DND-41 (cell line): ENCODE measurements around the gene MTA1.

Source experiments
- ATAC-seq: fragments of 200-7000 bp; cut with Tn5 transposase; 3 replicates; pipeline ENCODE4 v1.9.1; 2021; ENCODE audit warnings: low read depth; ENCODE audit not compliant: insufficient read depth
- DNase-seq: peaks from one replicate; pipeline ENCODE4 v3.0.0-alpha.2; 2020
- H2AFZ ChIP-seq: 2 replicates; pipeline ENCODE4 v1.6.0; 2012; ENCODE audit warnings: low read depth, low read length
- H3K27ac ChIP-seq: 2 replicates; pipeline ENCODE4 v1.5.1; 2012; ENCODE audit warnings: low read length, inconsistent platforms
- H3K27me3 ChIP-seq: fragments of 200-600 bp; sonication (generic); 2 replicates; pipeline ENCODE4 v1.6.0; 2012; ENCODE audit warnings: low read length, mild to moderate bottlenecking, inconsistent platforms; ENCODE audit not compliant: insufficient read depth, poor library complexity
- H3K36me3 ChIP-seq: 2 replicates; pipeline ENCODE4 v1.5.1; 2012; ENCODE audit warnings: low read length, inconsistent platforms; ENCODE audit not compliant: insufficient read depth
- H3K4me1 ChIP-seq: 2 replicates; pipeline ENCODE4 v1.5.1; 2012; ENCODE audit warnings: mild to moderate bottlenecking, low read length; ENCODE audit not compliant: insufficient read depth
- H3K4me2 ChIP-seq: 2 replicates; pipeline ENCODE4 v1.6.0; 2012; ENCODE audit warnings: mild to moderate bottlenecking, moderate library complexity, low read length, inconsistent platforms; ENCODE audit not compliant: insufficient read depth
- H3K4me3 ChIP-seq, 2 experiments: fragments of 200-600 bp in 1 of 2; shearing (Covaris generic) in 1 of 2; 2 replicates each; pipeline ENCODE4 v1.5.1; 2012 to 2016; ENCODE audit warnings: inconsistent platforms in 2 of 2, low read length in 2 of 2, mild to moderate bottlenecking in 2 of 2, low read depth in 1 of 2, moderate library complexity in 1 of 2
- H3K79me2 ChIP-seq: 2 replicates; pipeline ENCODE4 v1.6.0; 2012; ENCODE audit warnings: low read length, inconsistent platforms; ENCODE audit not compliant: insufficient read depth
- H3K9ac ChIP-seq: 2 replicates; pipeline ENCODE4 v1.6.0; 2012; ENCODE audit warnings: low read depth, mild to moderate bottlenecking, inconsistent platforms, low read length, moderate library complexity
- H3K9me3 ChIP-seq: 2 replicates; pipeline ENCODE4 v1.5.1; 2012; ENCODE audit warnings: low read length, moderate library complexity, mild to moderate bottlenecking, inconsistent platforms; ENCODE audit not compliant: insufficient read depth, severe bottlenecking
- H4K20me1 ChIP-seq: 2 replicates; pipeline ENCODE4 v1.6.0; 2012; ENCODE audit warnings: low read length; ENCODE audit not compliant: insufficient read depth
- CTCF ChIP-seq: IDR thresholded peaks from 2 replicates; pipeline ENCODE4 v1.5.1; 2012; ENCODE audit warnings: borderline replicate concordance, low read length, moderate library complexity, mild to moderate bottlenecking; ENCODE audit not compliant: poor library complexity, severe bottlenecking; ENCODE audit errors: extremely low read depth
- EZH2 ChIP-seq: IDR thresholded peaks from 3 replicates; pipeline ENCODE4 v1.6.1; 2012; ENCODE audit warnings: borderline replicate concordance, low read depth, mild to moderate bottlenecking, moderate library complexity, low read length, inconsistent platforms; ENCODE audit not compliant: severe bottlenecking

Gene MTA1

GRCh38 chr14:105472486-105472991, 52.9 kb downstream of the MTA1 start:
- no peak overlapping the region for H2AFZ ChIP-seq
- no peak overlapping the region for H3K4me2 ChIP-seq
- H3K79me2 ChIP-seq, result no peaks in the 10 kb centered on the region
- peaks cover 39% of the 10 kb centered on the region for H4K20me1 ChIP-seq
- no peak overlapping the region for H3K4me3 ChIP-seq
- ATAC-seq (no peak), DNase-seq (no peak)
- H3K9ac ChIP-seq, result no peak overlapping the region
- peaks cover 23% of the 10 kb centered on the region for H3K36me3 ChIP-seq
- no peaks in the 10 kb centered on the region for H3K27me3 ChIP-seq
- no peak overlapping the region for H3K27ac ChIP-seq
- no peaks in the 10 kb centered on the region for H3K9me3 ChIP-seq
- TF ChIP-seq CTCF (no peak), EZH2 (no peak)
- H3K4me1 ChIP-seq, result peaks cover 19% of the 10 kb centered on the region

DNA sequence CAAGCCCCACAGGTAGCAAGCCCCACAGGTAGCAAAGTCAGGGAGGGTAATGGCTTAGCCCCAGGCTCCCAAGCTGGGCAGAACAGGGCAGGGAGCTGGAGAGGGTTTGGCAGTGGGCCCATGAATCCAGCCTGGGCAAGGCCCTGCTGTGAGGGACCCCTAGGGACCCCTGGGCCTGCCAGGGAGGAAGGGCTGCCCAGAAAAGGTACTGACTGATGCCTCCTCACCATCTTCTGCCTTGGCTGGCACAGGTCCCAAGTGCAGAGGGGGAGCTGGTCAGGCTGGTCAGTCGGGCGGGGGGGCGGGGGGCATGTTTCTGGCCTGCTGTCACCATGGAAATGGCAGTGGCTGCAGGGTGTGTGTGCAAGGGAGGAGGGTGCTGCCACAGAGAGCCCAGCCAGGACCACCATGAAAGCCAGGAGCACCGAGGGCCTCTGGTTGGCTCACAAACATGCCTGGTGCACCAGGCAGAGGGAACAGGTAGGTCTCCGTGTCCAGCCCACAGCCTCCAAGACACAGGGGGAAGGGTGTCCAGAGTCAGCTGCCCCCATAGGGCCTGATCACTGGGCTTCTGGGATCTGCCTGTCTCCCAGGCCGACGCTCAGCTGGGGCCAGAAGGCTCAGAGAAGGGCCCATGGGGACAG, 53.5 kb downstream of the MTA1 start:
- H2AFZ ChIP-seq, result no peak overlapping the region
- H3K4me3 ChIP-seq, result no peak overlapping the region
- H3K4me2 ChIP-seq, result peak overlapping the region; percentile 80
- H3K79me2 ChIP-seq, result no peaks in the 10 kb centered on the region
- DNase-seq, result no peak
- H3K4me1 ChIP-seq, result peaks cover 19% of the 10 kb centered on the region
- H4K20me1 ChIP-seq, result peaks cover 36% of the 10 kb centered on the region
- no peak for TF ChIP-seq CTCF
- TF ChIP-seq EZH2, result no peak
- H3K27me3 ChIP-seq, result peaks cover 5% of the 10 kb centered on the region
- no peak overlapping the region for H3K9ac ChIP-seq
- peaks cover 16% of the 10 kb centered on the region for H3K36me3 ChIP-seq
- ATAC-seq, result no peak
- H3K9me3 ChIP-seq, result no peaks in the 10 kb centered on the region
- H3K27ac ChIP-seq, result no peak overlapping the region

- no peak overlapping the region for H3K27ac ChIP-seq
- H3K9ac ChIP-seq, result peak overlapping the region; percentile 34; the same call in 1 of the 2 replicates
- no peaks in the 10 kb centered on the region for H3K79me2 ChIP-seq
- peaks cover 36% of the 10 kb centered on the region for H4K20me1 ChIP-seq
- peak overlapping the region in 1 of 2 experiments; percentile 54; a peak in 2 of 4 replicates for H3K4me3 ChIP-seq
- DNase-seq, result peak; percentile 90
- peak overlapping the region; percentile 80 for H3K4me2 ChIP-seq
- H3K36me3 ChIP-seq, result peaks cover 10% of the 10 kb centered on the region
- ATAC-seq, result peak; percentile 90
- TF ChIP-seq CTCF (no peak), EZH2 (no peak)
- H3K27me3 ChIP-seq, result peaks cover 8% of the 10 kb centered on the region
- H3K4me1 ChIP-seq, result peaks cover 19% of the 10 kb centered on the region
- no peak overlapping the region for H2AFZ ChIP-seq
- H3K9me3 ChIP-seq, result no peaks in the 10 kb centered on the region
These were observed 54.3 kb downstream of the MTA1 start for GRCh38 chr14:105473677-105474482.
